Esophagus muscularis mucosa (tissue), 4 donors: Measurements from ENCODE around the gene FAM222A.

ENCODE experiments used
- EP300 ChIP-seq: sonication (generic); formaldehyde crosslinking; IDR thresholded peaks from one replicate; pipeline ENCODE4 v1.6.1; 2017; ENCODE audit warnings: antibody characterized with exemption
- POLR2A ChIP-seq: fragments of 450-650 bp; IDR thresholded peaks from one replicate; pipeline ENCODE4 v1.6.1; 2017; ENCODE audit warnings: antibody characterized with exemption, moderate library complexity, mild to moderate bottlenecking, low read depth
- POLR2AphosphoS5 ChIP-seq, 2 donors: sonication (generic); formaldehyde crosslinking; IDR thresholded peaks; one replicate each; pipeline ENCODE4 v1.6.1; 2017; ENCODE audit warnings: antibody characterized with exemption in 2 of 2
- TF ChIP-seq, protein P1 (sequence below), 3 experiments: fragments of 200-600 bp in 2 of 3; fragments of 450-650 bp in 1 of 3; sonication (generic) in 2 of 3; IDR thresholded peaks; one replicate each; pipeline ENCODE4 v1.5.1; 2017 to 2019; ENCODE audit warnings: antibody characterized with exemption in 3 of 3, mild to moderate bottlenecking in 2 of 3, moderate library complexity in 1 of 3

DNA sequence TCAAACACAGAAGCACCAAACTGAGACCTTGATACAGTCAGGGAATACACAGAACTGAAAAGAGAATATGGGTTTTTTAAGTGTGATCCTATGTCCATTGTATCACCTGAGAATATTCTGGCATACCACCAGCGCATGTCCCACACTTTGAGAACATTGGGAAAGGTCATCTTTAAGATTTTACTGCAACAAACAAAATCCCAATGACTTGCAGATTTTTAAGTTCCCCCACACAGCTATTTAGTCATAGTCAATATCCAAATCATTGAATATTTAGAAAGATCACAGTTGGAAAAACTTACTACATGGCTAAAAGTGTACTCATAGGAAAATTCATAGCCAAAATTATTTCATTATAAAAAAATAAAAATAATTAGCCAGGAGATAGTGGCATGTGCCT is 65.1 kb downstream of the FAM222A start:
- TF ChIP-seq EP300 (no peak), POLR2A (no peak), POLR2AphosphoS5 (IDR thresholded peaks at IDR 0.05) (no peak)
- TF ChIP-seq, protein P1, sequence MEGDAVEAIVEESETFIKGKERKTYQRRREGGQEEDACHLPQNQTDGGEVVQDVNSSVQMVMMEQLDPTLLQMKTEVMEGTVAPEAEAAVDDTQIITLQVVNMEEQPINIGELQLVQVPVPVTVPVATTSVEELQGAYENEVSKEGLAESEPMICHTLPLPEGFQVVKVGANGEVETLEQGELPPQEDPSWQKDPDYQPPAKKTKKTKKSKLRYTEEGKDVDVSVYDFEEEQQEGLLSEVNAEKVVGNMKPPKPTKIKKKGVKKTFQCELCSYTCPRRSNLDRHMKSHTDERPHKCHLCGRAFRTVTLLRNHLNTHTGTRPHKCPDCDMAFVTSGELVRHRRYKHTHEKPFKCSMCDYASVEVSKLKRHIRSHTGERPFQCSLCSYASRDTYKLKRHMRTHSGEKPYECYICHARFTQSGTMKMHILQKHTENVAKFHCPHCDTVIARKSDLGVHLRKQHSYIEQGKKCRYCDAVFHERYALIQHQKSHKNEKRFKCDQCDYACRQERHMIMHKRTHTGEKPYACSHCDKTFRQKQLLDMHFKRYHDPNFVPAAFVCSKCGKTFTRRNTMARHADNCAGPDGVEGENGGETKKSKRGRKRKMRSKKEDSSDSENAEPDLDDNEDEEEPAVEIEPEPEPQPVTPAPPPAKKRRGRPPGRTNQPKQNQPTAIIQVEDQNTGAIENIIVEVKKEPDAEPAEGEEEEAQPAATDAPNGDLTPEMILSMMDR (IDR thresholded peaks at IDR 0.05): no peak
